Iris pigment epithelial cell (primary cell): Measurements from ENCODE around the gene PCDH9.
"Not testable (repeated sequence)": the region's sequence is repeated elsewhere in the genome, so short reads cannot be mapped to it uniquely, and the experiment has no call there.

ENCODE experiments used
- DNase-seq: peaks from one replicate; pipeline ENCODE4 v3.0.0-alpha.2; 2011; ENCODE audit warnings: low read depth

The PCDH9 gene

GRCh38 chr13:66659701-66660467, 570.3 kb downstream of the PCDH9 start:
- DNase-seq = peak; percentile 83

DNA sequence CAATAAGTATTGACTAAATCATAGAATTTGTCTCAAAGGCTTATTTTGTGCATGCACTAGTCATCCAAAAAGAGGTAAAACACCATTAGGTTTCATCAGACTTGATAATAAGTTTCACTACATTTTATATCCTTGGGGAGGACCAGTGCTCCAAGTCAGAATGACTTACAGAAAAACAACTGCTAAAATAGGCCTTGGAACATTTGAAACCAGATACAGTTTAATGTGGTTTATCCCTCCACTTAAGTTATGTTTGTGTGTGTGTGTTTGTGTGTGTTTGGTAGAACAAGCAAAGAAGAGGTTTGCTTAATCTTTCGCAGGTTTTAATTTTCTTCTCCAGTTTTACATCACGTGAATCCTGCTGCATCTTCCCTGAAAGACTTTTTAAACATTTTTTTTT, 570.9 kb downstream of the PCDH9 start:
- DNase-seq = peak; percentile 59

- DNase-seq = peak; percentile 99
Measured at GRCh38 chr13:66657165-66657881, 572.8 kb downstream of the PCDH9 start.

GRCh38 chr13:66655847-66656454, 574.2 kb downstream of the PCDH9 start:
- DNase-seq = no peak

- DNase-seq = no peak
Measured at GRCh38 chr13:66644855-66645460, 585.2 kb downstream of the PCDH9 start.

GRCh38 chr13:66640231-66640630, 589.9 kb downstream of the PCDH9 start:
- no peak for DNase-seq

- no peak for DNase-seq
Measured at GRCh38 chr13:66639044-66639443, 591.1 kb downstream of the PCDH9 start.

DNA sequence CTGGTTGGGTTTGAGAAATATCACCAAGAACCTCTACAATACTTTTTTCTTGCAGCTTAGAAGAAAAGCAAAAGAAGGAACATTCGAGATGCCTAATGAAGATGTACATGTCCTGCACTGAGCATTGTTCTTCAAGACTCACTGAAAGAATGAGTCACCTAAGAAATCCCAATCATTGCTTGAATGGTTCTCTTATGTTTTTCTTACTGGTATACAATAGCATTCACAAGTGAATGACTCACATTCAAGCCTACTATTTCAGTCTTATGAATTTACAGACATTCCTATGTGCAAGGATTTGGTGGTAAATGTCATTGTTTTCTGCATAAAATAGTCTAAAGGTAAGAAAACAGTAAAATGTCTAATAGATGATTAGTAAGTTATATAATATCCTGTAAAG, 594.6 kb downstream of the PCDH9 start:
- peak; percentile 94 for DNase-seq

DNA sequence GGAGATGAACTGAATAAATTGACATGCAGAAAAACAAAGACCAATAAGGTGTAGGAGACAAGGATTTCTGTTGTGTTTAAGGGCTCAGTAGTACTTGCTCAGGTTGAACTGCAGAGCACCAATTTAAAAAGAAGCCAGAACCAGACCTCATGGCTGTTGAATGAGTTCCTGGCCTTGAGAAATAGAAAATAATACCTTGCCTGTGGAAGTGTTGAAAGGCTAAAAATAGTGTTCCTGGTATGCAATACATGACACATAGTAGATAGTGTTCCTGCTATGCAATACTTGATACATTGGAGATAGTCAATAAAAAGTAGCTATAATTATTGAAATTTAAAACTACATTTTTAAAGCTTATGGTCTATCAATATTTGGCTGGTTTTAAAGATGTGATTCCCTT, 595.8 kb downstream of the PCDH9 start:
- peak; percentile 47 for DNase-seq

DNA sequence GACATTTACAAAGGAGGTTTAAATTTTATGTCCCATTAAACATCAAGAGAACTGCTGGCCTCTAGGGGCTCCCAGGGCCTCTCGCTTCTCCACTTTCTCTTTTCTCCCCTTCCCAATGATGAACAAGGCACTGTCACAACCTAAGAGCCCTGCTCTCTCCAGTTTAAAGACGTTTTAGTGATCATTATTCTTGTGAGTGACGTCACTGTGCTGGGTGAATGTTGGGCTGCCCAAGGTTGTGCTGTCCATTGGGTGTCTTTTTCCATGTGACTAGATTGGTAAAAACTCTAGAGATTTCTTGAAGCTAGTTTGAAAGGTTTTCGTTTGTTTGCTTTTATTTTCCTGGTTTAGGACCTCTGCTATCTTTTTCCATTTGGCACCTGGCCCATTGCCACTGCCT, 602.6 kb downstream of the PCDH9 start:
- no peak for DNase-seq

- DNase-seq = no peak
Measured at GRCh38 chr13:66624302-66624701, 605.8 kb downstream of the PCDH9 start.

DNA sequence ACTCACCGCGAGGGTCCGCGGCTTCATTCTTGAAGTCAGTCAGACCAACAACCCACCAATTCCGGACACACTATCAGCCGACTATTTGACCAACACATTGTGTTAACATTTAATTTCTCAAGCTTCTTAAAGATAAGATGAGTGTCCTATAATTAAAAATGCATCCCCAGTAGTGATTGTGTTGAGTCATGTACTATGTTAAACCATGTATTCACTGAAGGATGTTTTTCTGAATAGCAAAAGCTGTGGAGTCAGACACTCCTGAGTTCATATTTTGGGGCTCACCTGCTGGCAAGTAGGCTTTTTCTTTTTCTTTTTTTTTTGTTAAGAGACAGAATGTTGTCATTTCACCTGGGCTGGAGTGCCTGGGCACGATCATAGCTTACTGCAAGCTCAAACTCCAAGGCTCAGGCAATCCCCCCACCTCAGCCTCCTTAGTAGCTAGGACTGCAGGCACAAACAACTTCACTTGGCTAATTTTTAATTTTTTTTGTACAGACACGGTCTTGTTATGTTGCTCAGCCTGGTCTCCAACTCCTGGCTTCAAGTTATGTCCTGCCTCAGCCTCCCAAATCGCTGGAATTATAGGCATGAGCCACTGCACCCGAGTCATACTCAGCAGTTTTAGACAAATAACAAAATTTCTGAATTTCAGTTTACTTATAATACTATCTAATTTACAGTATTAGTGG, 606.9 kb downstream of the PCDH9 start:
- DNase-seq = no peak

GRCh38 chr13:66621906-66622447, 608.2 kb downstream of the PCDH9 start:
- DNase-seq = not testable (repeated sequence)

DNA sequence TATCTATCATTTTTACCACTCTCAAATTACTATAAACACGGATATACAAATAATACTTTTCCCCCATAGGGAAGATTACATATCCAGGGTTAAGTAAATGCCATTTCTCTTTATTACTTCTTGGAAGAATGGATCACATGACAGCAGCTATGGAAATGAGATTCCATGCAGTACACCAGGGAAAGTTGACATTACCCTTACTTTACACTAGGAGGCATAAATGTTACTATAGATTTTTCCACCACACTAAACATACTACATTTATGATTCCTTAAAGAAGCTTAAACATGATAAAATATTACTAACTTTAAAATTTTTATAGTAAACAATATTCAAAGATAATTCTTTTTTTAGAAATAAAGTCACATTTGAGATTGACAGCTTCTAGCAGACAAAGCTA, 611.4 kb downstream of the PCDH9 start:
- DNase-seq = peak; percentile 61

DNA sequence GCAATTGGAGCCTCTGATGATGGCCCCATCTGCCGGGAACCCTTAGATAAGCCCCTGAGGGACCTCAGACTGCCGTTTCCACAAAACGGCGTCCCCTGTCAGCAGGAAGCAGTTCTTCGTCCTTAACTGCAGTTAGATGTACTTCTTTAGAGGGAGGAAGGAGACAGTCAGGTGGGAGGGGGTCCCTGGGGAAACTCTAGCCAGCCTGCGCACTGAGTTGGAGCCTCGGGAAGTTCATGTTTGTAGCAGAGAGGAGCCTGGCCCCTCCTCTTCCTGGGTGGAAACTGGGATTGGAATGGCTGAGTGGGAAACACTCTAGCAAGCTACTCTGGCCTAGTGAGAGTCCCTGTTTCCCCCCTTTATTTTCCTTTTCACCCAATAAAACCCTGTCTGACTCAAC, 612.4 kb downstream of the PCDH9 start:
- no peak for DNase-seq

GRCh38 chr13:66612983-66613382, 617.2 kb downstream of the PCDH9 start:
- no peak for DNase-seq

- peak; percentile 23 for DNase-seq
Measured at GRCh38 chr13:66586489-66586888, 643.6 kb downstream of the PCDH9 start.

GRCh38 chr13:66585669-66586203, 644.4 kb downstream of the PCDH9 start:
- no peak for DNase-seq

DNA sequence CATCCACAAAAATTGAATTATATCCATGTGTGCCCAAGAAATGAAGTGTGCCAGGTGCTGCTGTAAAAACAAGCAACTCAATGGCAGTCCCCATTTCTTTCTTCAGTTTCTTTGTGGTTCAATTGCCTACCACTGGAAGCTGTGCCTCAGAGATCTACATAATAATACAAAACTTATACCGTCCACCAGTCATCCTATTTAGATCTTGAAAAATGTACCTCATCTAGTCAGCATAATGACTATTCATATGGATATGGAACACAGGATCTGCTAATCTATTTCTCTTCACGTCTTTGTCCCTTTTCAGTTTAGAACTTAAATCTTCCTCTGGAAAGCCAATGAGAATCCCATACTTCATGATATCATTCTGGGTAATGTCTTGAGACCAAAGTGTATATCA, 648.5 kb downstream of the PCDH9 start:
- no peak for DNase-seq

- DNase-seq = peak; percentile 38
Measured at GRCh38 chr13:66578305-66578704, 651.8 kb downstream of the PCDH9 start.

- no peak for DNase-seq
Measured at GRCh38 chr13:66577358-66577757, 652.8 kb downstream of the PCDH9 start.

- no peak for DNase-seq
Measured at GRCh38 chr13:66576381-66576780, 653.8 kb downstream of the PCDH9 start.
